A549 (cell line): ENCODE measurements around the gene GAS6. TPM values are rescaled to one million over a fixed set of nuclear protein-coding genes. Genes with fewer than 3 reads are reported as not detected.
A peak's percentile ranks its signal among the peaks of the same experiment; 100 is the strongest.

Experiments used
- ATAC-seq, 2 experiments: fragments of 200-7000 bp in 1 of 2; fragments of >200 bp in 1 of 2; cut with Nextera tagmentation in 1 of 2; cut with Tn5 transposase in 1 of 2; 3 replicates each; pipeline versions ENCODE4 v1.8.0 to v1.9.1; 2018 to 2020; ENCODE audit warnings: mild to moderate bottlenecking in 1 of 2, moderate library complexity in 1 of 2
- CTCF ChIA-PET: fragments of 300-600 bp; sonication (Branson Sonifier 250); formaldehyde crosslinking; extraction: SDS; loops from one replicate; lab custom pipeline; 2021; ENCODE audit warnings: antibody characterized with exemption, inconsistent platforms; lab: Yijun Ruan, JAX
- POLR2A ChIA-PET: fragments of 350-600 bp; formaldehyde crosslinking; extraction: SDS; loops from one replicate; lab custom pipeline; 2021; ENCODE audit warnings: antibody characterized with exemption, inconsistent platforms; lab: Yijun Ruan, JAX
- DNase-seq, 2 experiments: peaks; one replicate each; pipeline versions ENCODE4 v3.0.0 to v3.0.0-alpha.2; 2011 to 2016; ENCODE audit warnings: low read depth in 1 of 2, low spot score in 1 of 2
- FAIRE-seq: peaks from 2 replicates; lab custom pipeline; 2011; peaks lifted over from hg19 to GRCh38; lab: Jason Lieb, UNC
- H3K27ac ChIP-seq, 2 experiments: fragments of >200 bp; sonication (Bioruptor Twin); formaldehyde crosslinking; 3 replicates each; pipeline ENCODE4 v1.5.1; 2016 to 2017
- H3K4me1 ChIP-seq: fragments of >200 bp; sonication (Bioruptor Twin); formaldehyde crosslinking; 3 replicates; pipeline ENCODE4 v1.6.1; 2016
- H3K4me2 ChIP-seq: fragments of >200 bp; sonication (Bioruptor Twin); formaldehyde crosslinking; 3 replicates; pipeline ENCODE4 v1.6.1; 2016
- H3K4me3 ChIP-seq: fragments of >200 bp; sonication (Bioruptor Twin); formaldehyde crosslinking; 3 replicates; pipeline ENCODE4 v1.5.1; 2016
- H3K9me3 ChIP-seq: fragments of >200 bp; sonication (Bioruptor Twin); formaldehyde crosslinking; 3 replicates; pipeline ENCODE4 v1.6.1; 2016
- CBX2 ChIP-seq: fragments of 200-600 bp; sonication (generic); IDR thresholded peaks from 2 replicates; pipeline ENCODE4 v1.6.1; 2016; ENCODE audit warnings: low read depth, mild to moderate bottlenecking, borderline replicate concordance
- CBX8 ChIP-seq: fragments of 200-600 bp; sonication (generic); IDR thresholded peaks from 2 replicates; pipeline ENCODE4 v1.6.1; 2016
- CHD2 ChIP-seq: fragments of 150-350 bp; IDR thresholded peaks from 2 replicates; pipeline ENCODE4 v1.6.1; 2014; ENCODE audit warnings: low read length; ENCODE audit not compliant: partially characterized antibody
- CHD4 ChIP-seq: fragments of 200-600 bp; sonication (generic); IDR thresholded peaks from 2 replicates; pipeline ENCODE4 v1.6.1; 2016; ENCODE audit warnings: antibody characterized with exemption, mild to moderate bottlenecking, borderline replicate concordance
- CTCF ChIP-seq: fragments of >200 bp; sonication (Bioruptor Twin); formaldehyde crosslinking; IDR thresholded peaks from 3 replicates; pipeline ENCODE4 v1.5.1; 2016
- EHMT2 ChIP-seq: fragments of 200-600 bp; sonication (generic); IDR thresholded peaks from 2 replicates; pipeline ENCODE4 v1.6.1; 2016; ENCODE audit warnings: antibody characterized with exemption, low read depth, mild to moderate bottlenecking, moderate library complexity
- EP300 ChIP-seq, 2 experiments: fragments of >200 bp; sonication (Bioruptor Twin); formaldehyde crosslinking; IDR thresholded peaks; 2 replicates in 1 of 2; 3 replicates in 1 of 2; pipeline ENCODE4 v1.6.1; 2016 to 2017
- FOSB ChIP-seq: fragments of 250-450 bp; sonication (Bioruptor Pico); IDR thresholded peaks from 2 replicates; pipeline ENCODE4 v1.5.0; 2020; ENCODE audit warnings: mild to moderate bottlenecking, moderate library complexity
- FOSL2 ChIP-seq, 2 experiments: fragments of 450-650 bp in 1 of 2; fragments of >200 bp in 1 of 2; sonication (Bioruptor Twin) in 1 of 2; formaldehyde crosslinking; IDR thresholded peaks; 2 replicates each; pipeline versions ENCODE4 v1.5.0 to v1.6.1; 2016 to 2020; ENCODE audit warnings: mild to moderate bottlenecking in 1 of 2, moderate library complexity in 1 of 2
- FOXS1 ChIP-seq: fragments of 250-450 bp; sonication (Bioruptor Pico); IDR thresholded peaks from 2 replicates; pipeline ENCODE4 v1.5.0; 2020; ENCODE audit warnings: mild to moderate bottlenecking, moderate library complexity
- HES2 ChIP-seq: fragments of >200 bp; sonication (Bioruptor Twin); formaldehyde crosslinking; IDR thresholded peaks from 2 replicates; pipeline ENCODE4 v1.6.1; 2016
- HOXA7 ChIP-seq: fragments of 250-450 bp; sonication (Bioruptor Pico); IDR thresholded peaks from 2 replicates; pipeline ENCODE4 v1.5.0; 2020; ENCODE audit warnings: mild to moderate bottlenecking, moderate library complexity
- HOXB5 ChIP-seq: fragments of 250-450 bp; sonication (Bioruptor Pico); IDR thresholded peaks from 2 replicates; pipeline ENCODE4 v1.5.0; 2020; ENCODE audit warnings: mild to moderate bottlenecking, moderate library complexity
- KDM5A ChIP-seq: fragments of 200-600 bp; sonication (generic); IDR thresholded peaks from 2 replicates; pipeline ENCODE4 v1.6.1; 2016; ENCODE audit warnings: antibody characterized with exemption, mild to moderate bottlenecking
- MAX ChIP-seq: IDR thresholded peaks from 2 replicates; pipeline ENCODE4 v1.6.1; 2012
- MAZ ChIP-seq: fragments of 150-350 bp; IDR thresholded peaks from 2 replicates; pipeline ENCODE4 v1.6.1; 2014; ENCODE audit warnings: antibody characterized with exemption, low read depth, low read length, borderline replicate concordance
- MYC ChIP-seq: IDR thresholded peaks from 2 replicates; pipeline ENCODE4 v1.6.1; 2012; ENCODE audit warnings: mild to moderate bottlenecking, inconsistent platforms, low read length, improper control_type of control experiment, borderline replicate concordance
- NFE2L2 ChIP-seq: fragments of 150-350 bp; conservative IDR thresholded peaks from 2 replicates; pipeline ENCODE4 v1.6.1; 2014; ENCODE audit warnings: low read length
- NPAS2 ChIP-seq: fragments of 250-450 bp; sonication (Bioruptor Pico); IDR thresholded peaks from 2 replicates; pipeline ENCODE4 v1.8.0; 2022; ENCODE audit warnings: mild to moderate bottlenecking, moderate library complexity, borderline replicate concordance
- NR3C1 ChIP-seq: fragments of >200 bp; sonication (Bioruptor Twin); formaldehyde crosslinking; IDR thresholded peaks from 3 replicates; pipeline ENCODE4 v1.6.1; 2017
- PBX3 ChIP-seq: IDR thresholded peaks from 2 replicates; pipeline ENCODE4 v1.6.1; 2012
- POLR2A ChIP-seq: IDR thresholded peaks from 2 replicates; pipeline ENCODE4 v1.6.1; 2012; ENCODE audit warnings: mild to moderate bottlenecking, low read length
- RCOR1 ChIP-seq: fragments of 150-350 bp; IDR thresholded peaks from 2 replicates; pipeline ENCODE4 v1.6.1; 2014; ENCODE audit warnings: antibody characterized with exemption, low read length, low read depth
- REST ChIP-seq: fragments of 200-600 bp; sonication (generic); IDR thresholded peaks from 2 replicates; pipeline ENCODE4 v1.6.1; 2016; ENCODE audit warnings: antibody characterized with exemption, mild to moderate bottlenecking, moderate library complexity
- USF2 ChIP-seq: fragments of 450-650 bp; IDR thresholded peaks from 2 replicates; pipeline ENCODE4 v1.6.1; 2014; ENCODE audit warnings: antibody characterized with exemption
- ZC3H11A ChIP-seq: fragments of 450-650 bp; IDR thresholded peaks from 2 replicates; pipeline ENCODE4 v1.6.1; 2014; ENCODE audit warnings: antibody characterized with exemption, mild to moderate bottlenecking
- ZNF302 ChIP-seq: fragments of 250-450 bp; sonication (Bioruptor Pico); IDR thresholded peaks from 2 replicates; pipeline ENCODE4 v1.9.0; 2021; ENCODE audit warnings: inconsistent platforms, mild to moderate bottlenecking, moderate library complexity
- ZSCAN20 ChIP-seq: fragments of 250-450 bp; sonication (Bioruptor Pico); IDR thresholded peaks from 2 replicates; pipeline ENCODE4 v1.8.0; 2022; ENCODE audit warnings: mild to moderate bottlenecking, moderate library complexity
- WGBS: methylation state at CpG from one replicate; pipeline ENCODE4 v1.1.6; 2017; ENCODE audit errors: missing lambda C conversion rate; 5-methylcytosine and 5-hydroxymethylcytosine counted together
- polyA plus RNA-seq, 4 experiments: library from polyadenylated mRNA; depleted of rRNA in 3 of 4; stranded (reverse); fragments of >200 nt; fragmentation: RNase III in 1 of 4; extraction: RNeasy Plus Mini Kit Qiagen cat#74134 plus additional on column Dnase treatment in 1 of 4; gene quantifications; 2 replicates in 3 of 4; 3 replicates in 1 of 4; pipeline ENCODE4 v1.2.3, GENCODE V29; 2011 to 2017

GAS6 gene
- polyA plus RNA-seq, 2 of the 4 experiments (the other 2 are of a cell fraction) = 3.5 to 5.7 TPM

- 5% methylated on average over 11 of the region's 16 CpGs for WGBS
- peak overlapping the region; percentile 93 for H3K4me2 ChIP-seq
- peaks cover 46% of the 10 kb centered on the region for H3K4me1 ChIP-seq
- FAIRE-seq (no peak), DNase-seq (peak; percentile 62 to 86), ATAC-seq (peak; percentile 87 to 94)
- POLR2A ChIA-PET = interaction anchor here (0.6 to 1.8 kb wide), 3 partner anchors 12 to 18 kb away, joined by 3 to 10 read pairs (median 5); no protein-coding TSS in a partner anchor
- TF ChIP-seq CBX8 (no peak), NFE2L2 (no peak), FOXS1 (CRISPR knock-in tag) (no peak), ZNF302 (CRISPR knock-in tag) (no peak), NPAS2 (CRISPR knock-in tag) (no peak), HOXB5 (CRISPR knock-in tag) (no peak), EP300 (IDR thresholded peaks at IDR 0.05) (no peak), POLR2A (peak; percentile 58), MYC (no peak), MAX (peak; percentile 82), NR3C1 (no peak), ZC3H11A (no peak), HES2 (no peak), FOSB (CRISPR knock-in tag) (no peak), RCOR1 (no peak), KDM5A (no peak), ZSCAN20 (CRISPR knock-in tag) (no peak), CHD2 (no peak), FOSL2 (IDR thresholded peaks at IDR 0.05) (peak; percentile 50; the same call in 1 of the 2 replicates), FOSL2 (CRISPR knock-in tag; IDR thresholded peaks at IDR 0.05) (peak; percentile 93)
- CTCF ChIA-PET = interaction anchor here (1.2 to 1.3 kb wide), 2 partner anchors 17 to 182 kb away, joined by 3 read pairs; no protein-coding TSS in a partner anchor
- H3K27ac ChIP-seq = peak overlapping the region; percentile 100
- no peaks in the 10 kb centered on the region for H3K9me3 ChIP-seq
- peak overlapping the region; percentile 82 for H3K4me3 ChIP-seq
Measured at GRCh38 chr13:113837560-113838355, 26.1 kb downstream of the GAS6 start.

- Histone ChIP-seq H3K9me3 (no peaks in the 10 kb centered on the region), H3K4me1 (peaks cover 54% of the 10 kb centered on the region), H3K4me3 (peak overlapping the region; percentile 82; the same call in 2 of the 3 replicates), H3K4me2 (peak overlapping the region; percentile 93), H3K27ac (peak overlapping the region; percentile 100)
- DNase-seq (peak; percentile 38 to 92), FAIRE-seq (no peak), ATAC-seq (peak; percentile 58 to 69)
- ChIA-PET POLR2A (interaction anchor here (1.2 to 1.8 kb wide), 2 partner anchors 13 to 17 kb away, joined by 3 to 10 read pairs; no protein-coding TSS in a partner anchor), CTCF (interaction anchor here (1.2 to 1.3 kb wide), 2 partner anchors 18 to 183 kb away, joined by 3 read pairs; no protein-coding TSS in a partner anchor)
- WGBS = 6% methylated on average over 12 of the region's 19 CpGs
- TF ChIP-seq USF2 (no peak), HOXA7 (CRISPR knock-in tag) (no peak), CBX2 (no peak), CTCF (no peak), MAZ (no peak), FOSB (CRISPR knock-in tag) (no peak), MYC (no peak), REST (no peak), ZC3H11A (no peak), EHMT2 (no peak), PBX3 (no peak), CHD4 (no peak)
Measured at GRCh38 chr13:113836768-113837559, 26.9 kb downstream of the GAS6 start.
